C4-2B (cell line): ENCODE data around the gene LTBR.

Experiments
- H3K27ac ChIP-seq: fragments of 450-650 bp; 2 replicates; pipeline ENCODE4 v1.5.1; 2017
- ZFX ChIP-seq: fragments of 450-650 bp; IDR thresholded peaks from 2 replicates; pipeline ENCODE4 v1.6.1; 2017
- TF ChIP-seq, protein P1 (sequence below): fragments of 450-650 bp; conservative IDR thresholded peaks from 2 replicates; pipeline ENCODE4 v1.5.1; 2017; ENCODE audit warnings: mild to moderate bottlenecking

LTBR gene

DNA sequence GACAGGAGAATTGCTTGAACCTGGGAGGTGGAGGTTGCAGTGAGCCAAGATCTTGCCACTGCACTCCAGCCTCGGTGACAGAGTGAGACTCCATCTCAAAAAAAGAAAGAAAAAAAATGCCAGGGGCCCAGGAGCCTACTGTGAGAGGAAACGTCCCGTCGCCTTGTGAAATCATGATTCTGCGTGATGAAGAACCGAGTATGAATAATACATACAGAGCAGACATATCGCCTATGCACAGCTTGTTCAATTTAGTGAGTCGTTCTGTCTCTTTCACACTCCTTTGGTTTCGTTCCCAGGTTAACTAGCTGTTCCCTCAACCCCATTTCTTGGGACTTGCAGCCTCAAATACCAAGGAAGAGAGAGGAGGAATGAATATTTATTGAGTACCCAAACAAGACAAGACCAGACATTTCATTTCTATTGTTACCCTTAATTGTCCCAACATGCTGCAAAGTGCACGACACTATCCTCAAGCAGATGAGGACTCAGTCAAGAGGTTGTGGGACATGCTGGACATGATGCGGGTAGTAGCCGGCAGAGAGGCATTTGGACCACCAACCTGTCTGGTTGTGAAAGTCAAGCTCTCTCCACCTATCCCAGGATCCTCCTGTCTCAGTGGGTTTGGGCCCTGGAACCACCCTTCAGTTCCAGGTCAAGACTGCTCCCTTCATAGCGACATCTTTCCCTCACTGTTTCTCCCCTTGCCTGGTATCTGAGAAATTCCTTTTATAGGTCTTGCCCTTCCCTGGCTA is 52.2 kb downstream of the LTBR start:
- TF ChIP-seq, protein P1, sequence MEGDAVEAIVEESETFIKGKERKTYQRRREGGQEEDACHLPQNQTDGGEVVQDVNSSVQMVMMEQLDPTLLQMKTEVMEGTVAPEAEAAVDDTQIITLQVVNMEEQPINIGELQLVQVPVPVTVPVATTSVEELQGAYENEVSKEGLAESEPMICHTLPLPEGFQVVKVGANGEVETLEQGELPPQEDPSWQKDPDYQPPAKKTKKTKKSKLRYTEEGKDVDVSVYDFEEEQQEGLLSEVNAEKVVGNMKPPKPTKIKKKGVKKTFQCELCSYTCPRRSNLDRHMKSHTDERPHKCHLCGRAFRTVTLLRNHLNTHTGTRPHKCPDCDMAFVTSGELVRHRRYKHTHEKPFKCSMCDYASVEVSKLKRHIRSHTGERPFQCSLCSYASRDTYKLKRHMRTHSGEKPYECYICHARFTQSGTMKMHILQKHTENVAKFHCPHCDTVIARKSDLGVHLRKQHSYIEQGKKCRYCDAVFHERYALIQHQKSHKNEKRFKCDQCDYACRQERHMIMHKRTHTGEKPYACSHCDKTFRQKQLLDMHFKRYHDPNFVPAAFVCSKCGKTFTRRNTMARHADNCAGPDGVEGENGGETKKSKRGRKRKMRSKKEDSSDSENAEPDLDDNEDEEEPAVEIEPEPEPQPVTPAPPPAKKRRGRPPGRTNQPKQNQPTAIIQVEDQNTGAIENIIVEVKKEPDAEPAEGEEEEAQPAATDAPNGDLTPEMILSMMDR: no peak
- TF ChIP-seq ZFX: no peak
- H3K27ac ChIP-seq: no peak overlapping the region

DNA sequence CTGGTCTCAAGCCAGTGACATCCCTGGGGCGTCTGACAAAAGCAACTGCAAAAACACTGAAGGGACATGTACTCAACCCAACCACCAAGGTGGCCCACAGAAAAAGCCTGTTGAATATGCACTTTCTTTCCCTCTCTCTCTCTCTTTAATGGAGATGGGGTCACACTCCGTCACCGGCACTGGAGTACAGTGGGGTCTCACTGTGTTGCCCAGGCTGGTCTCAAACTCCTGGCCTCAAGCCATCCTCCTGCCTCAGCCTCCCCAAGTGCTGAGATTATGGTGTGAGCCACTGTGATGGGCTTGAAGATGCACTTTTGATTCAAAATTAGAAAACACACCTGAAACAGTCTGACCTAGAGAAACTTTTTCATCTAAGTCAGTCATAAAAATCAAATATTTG is 53.6 kb downstream of the LTBR start:
- no peak overlapping the region for H3K27ac ChIP-seq
- TF ChIP-seq, protein P1: no peak
- no peak for TF ChIP-seq ZFX

DNA sequence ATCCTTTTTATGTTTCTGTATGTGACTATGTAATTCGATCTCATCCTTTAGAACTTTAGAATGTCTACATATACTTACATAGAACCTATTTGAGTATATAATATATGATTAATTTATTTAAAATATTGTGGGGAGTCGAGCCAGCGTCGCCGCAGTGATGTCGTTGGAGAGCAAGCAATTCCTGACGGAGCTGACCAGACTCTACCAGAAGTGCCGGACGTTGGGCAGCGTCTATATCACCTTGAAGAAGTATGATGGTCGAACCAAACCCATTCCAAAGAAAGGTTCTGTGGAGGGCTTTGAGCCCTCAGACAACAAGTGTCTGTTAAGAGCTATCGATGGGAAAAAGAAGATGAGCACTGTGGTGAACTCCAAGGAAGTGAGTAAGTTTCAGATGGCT is 54.4 kb downstream of the LTBR start:
- TF ChIP-seq, protein P1: no peak
- TF ChIP-seq ZFX: no peak
- H3K27ac ChIP-seq: no peak overlapping the region

DNA sequence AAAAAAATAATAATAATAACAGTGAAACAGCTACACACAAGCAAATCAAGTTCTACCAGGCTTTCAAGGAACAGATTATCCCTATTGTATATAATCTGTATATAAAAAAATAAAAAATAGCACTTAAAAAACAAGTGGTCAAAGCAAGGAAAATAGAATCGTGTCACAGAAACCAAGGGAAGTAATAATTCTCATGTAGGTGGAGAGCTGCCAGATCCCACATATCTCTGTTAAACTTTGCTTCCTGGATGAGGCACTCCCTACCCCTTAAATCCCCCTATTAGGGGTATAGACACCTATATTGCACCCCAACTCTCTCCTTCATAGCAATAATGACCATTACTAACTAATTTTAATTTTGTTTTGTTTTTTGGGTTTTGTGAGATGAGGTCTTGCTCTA is 56.4 kb downstream of the LTBR start:
- no peak for TF ChIP-seq ZFX
- TF ChIP-seq, protein P1: no peak
- no peak overlapping the region for H3K27ac ChIP-seq
